Measurements from ENCODE around the gene GMDS. TPM values are rescaled to one million over a fixed set of nuclear protein-coding genes. Genes with fewer than 3 reads are reported as not detected.

The GMDS gene
- total RNA-seq, 4 donors from 2014 or later = 197 to 375 (median 215) TPM

GRCh38 chr6:1781817-1782184 lies 463.6 kb downstream of the GMDS start:
- Histone ChIP-seq H3K4me1 (no peaks in the 10 kb centered on the region), H3K9me3 (no peaks in the 10 kb centered on the region), H3K27me3 (no peaks in the 10 kb centered on the region), H3K27ac (no peak overlapping the region), H3K4me3 (no peak overlapping the region), H3K36me3 (peaks cover 0 to 18% (median 0%) of the 10 kb centered on the region in 3 donors)
- TF ChIP-seq CTCF (IDR thresholded peaks at IDR 0.05) = no peak
- TF ChIP-seq POLR2A (IDR thresholded peaks at IDR 0.05) = no peak
- no peak for DNase-seq

- H3K27ac ChIP-seq = no peak overlapping the region
- H3K9me3 ChIP-seq = no peaks in the 10 kb centered on the region
- TF ChIP-seq POLR2A (IDR thresholded peaks at IDR 0.05) (no peak), CTCF (IDR thresholded peaks at IDR 0.05) (no peak)
- H3K4me3 ChIP-seq = no peak overlapping the region
- no peak for DNase-seq
- H3K36me3 ChIP-seq = peaks cover 0 to 18% (median 0%) of the 10 kb centered on the region in 3 donors
- H3K4me1 ChIP-seq = no peaks in the 10 kb centered on the region
- no peaks in the 10 kb centered on the region for H3K27me3 ChIP-seq
Measured at GRCh38 chr6:1781152-1781816, 464.1 kb downstream of the GMDS start.

- Histone ChIP-seq H3K27ac (no peak overlapping the region), H3K4me3 (no peak overlapping the region), H3K9me3 (no peaks in the 10 kb centered on the region), H3K27me3 (no peaks in the 10 kb centered on the region), H3K36me3 (peaks cover 0 to 11% (median 0%) of the 10 kb centered on the region in 3 donors), H3K4me1 (no peaks in the 10 kb centered on the region)
- TF ChIP-seq CTCF (IDR thresholded peaks at IDR 0.05) (no peak), POLR2A (IDR thresholded peaks at IDR 0.05) (no peak)
- DNase-seq = no peak
Measured at GRCh38 chr6:1780251-1780867, 465.0 kb downstream of the GMDS start.

- no peak overlapping the region for H3K27ac ChIP-seq
- no peak overlapping the region for H3K4me3 ChIP-seq
- no peaks in the 10 kb centered on the region for H3K9me3 ChIP-seq
- no peaks in the 10 kb centered on the region for H3K4me1 ChIP-seq
- H3K36me3 ChIP-seq = peaks cover 0 to 9% (median 0%) of the 10 kb centered on the region in 3 donors
- DNase-seq = no peak
- no peaks in the 10 kb centered on the region for H3K27me3 ChIP-seq
- no peak for TF ChIP-seq POLR2A (IDR thresholded peaks at IDR 0.05)
- TF ChIP-seq CTCF (IDR thresholded peaks at IDR 0.05) = no peak
Measured at GRCh38 chr6:1778686-1779235, 466.6 kb downstream of the GMDS start.

GRCh38 chr6:1777921-1778685 lies 467.3 kb downstream of the GMDS start:
- Histone ChIP-seq H3K27me3 (no peaks in the 10 kb centered on the region), H3K4me1 (no peaks in the 10 kb centered on the region), H3K27ac (no peak overlapping the region), H3K36me3 (peaks cover 0 to 9% (median 0%) of the 10 kb centered on the region in 3 donors), H3K4me3 (no peak overlapping the region), H3K9me3 (no peaks in the 10 kb centered on the region)
- TF ChIP-seq POLR2A (IDR thresholded peaks at IDR 0.05) = no peak
- TF ChIP-seq CTCF (IDR thresholded peaks at IDR 0.05) = no peak
- no peak for DNase-seq

All from Peyer's patch (tissue), 4 donors.